HEK293T (cell line): ENCODE data around the gene FBXO34.

ENCODE experiments used
- ARNT ChIP-seq: fragments of 450-650 bp; IDR thresholded peaks from 2 replicates; pipeline ENCODE4 v1.6.1; 2017; ENCODE audit warnings: mild to moderate bottlenecking
- BHLHE40 ChIP-seq: fragments of 450-650 bp; IDR thresholded peaks from 2 replicates; pipeline ENCODE4 v1.6.1; 2016; ENCODE audit warnings: mild to moderate bottlenecking, moderate library complexity, borderline replicate concordance
- CTBP1 ChIP-seq: fragments of 450-650 bp; IDR thresholded peaks from 2 replicates; pipeline ENCODE4 v1.6.1; 2016; ENCODE audit warnings: borderline replicate concordance
- FOXM1 ChIP-seq: fragments of 450-650 bp; IDR thresholded peaks from 2 replicates; pipeline ENCODE4 v1.6.1; 2017; ENCODE audit warnings: mild to moderate bottlenecking, borderline replicate concordance
- HDGF ChIP-seq: fragments of 450-650 bp; IDR thresholded peaks from 2 replicates; pipeline ENCODE4 v1.6.1; 2017; ENCODE audit warnings: antibody characterized with exemption, borderline replicate concordance
- L3MBTL2 ChIP-seq: fragments of 450-650 bp; conservative IDR thresholded peaks from 2 replicates; pipeline ENCODE4 v1.6.1; 2016; ENCODE audit warnings: mild to moderate bottlenecking
- NFRKB ChIP-seq: fragments of 450-650 bp; IDR thresholded peaks from 2 replicates; pipeline ENCODE4 v1.6.1; 2016; ENCODE audit warnings: mild to moderate bottlenecking, moderate library complexity
- PKNOX1 ChIP-seq: fragments of 450-650 bp; IDR thresholded peaks from 2 replicates; pipeline ENCODE4 v1.6.1; 2016
- SP1 ChIP-seq: fragments of 450-650 bp; IDR thresholded peaks from 2 replicates; pipeline ENCODE4 v1.6.1; 2017
- SUZ12 ChIP-seq: fragments of 450-650 bp; IDR thresholded peaks from 2 replicates; pipeline ENCODE4 v1.6.1; 2016; ENCODE audit warnings: mild to moderate bottlenecking
- TARDBP ChIP-seq: fragments of 450-650 bp; IDR thresholded peaks from 2 replicates; pipeline ENCODE4 v1.6.1; 2016
- ZNF384 ChIP-seq: fragments of 450-650 bp; IDR thresholded peaks from 2 replicates; pipeline ENCODE4 v1.6.1; 2016

GRCh38 chr14:55256586-55256985 is 14.6 kb upstream of the FBXO34 start:
- TF ChIP-seq PKNOX1 (no peak), SUZ12 (no peak), ARNT (no peak), TARDBP (no peak), BHLHE40 (no peak), ZNF384 (no peak), NFRKB (no peak), HDGF (no peak), SP1 (no peak), L3MBTL2 (no peak), FOXM1 (no peak), CTBP1 (no peak)
